GM12891 (cell line): ENCODE results near the gene ACP6.

Experiments
- POLR2AphosphoS5 ChIP-seq: IDR thresholded peaks from 2 replicates; pipeline ENCODE4 v1.6.1; 2011; ENCODE audit warnings: low read depth, low read length, control low read depth
- SPI1 ChIP-seq: IDR thresholded peaks from 2 replicates; pipeline ENCODE4 v1.6.1; 2011; ENCODE audit warnings: low read depth, low read length, control low read depth

DNA sequence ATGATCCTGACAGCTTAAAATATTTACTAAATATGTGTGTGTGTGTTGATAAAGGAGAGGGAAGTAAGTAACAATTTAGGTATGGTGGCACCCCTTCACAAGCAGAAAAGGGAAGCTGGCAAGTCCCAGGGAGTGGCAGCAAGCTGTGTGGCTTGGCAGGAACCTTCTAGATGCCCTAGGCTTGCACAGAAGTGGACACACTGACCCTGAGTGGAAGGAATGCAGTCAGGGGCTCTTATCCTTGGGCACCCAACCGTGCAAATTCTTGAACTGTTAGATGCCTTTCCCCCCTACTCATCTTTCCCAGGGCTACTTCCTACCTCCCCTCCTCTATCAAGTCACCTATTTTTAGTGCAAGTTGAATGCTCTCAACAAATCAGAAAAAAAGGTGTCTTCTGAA lies 18.9 kb downstream of the ACP6 start:
- TF ChIP-seq POLR2AphosphoS5 (no peak), SPI1 (no peak)
